ENCODE measurements around the gene DSTYK.
A peak's percentile ranks its signal among the peaks of the same experiment; 100 is the strongest.

DSTYK gene

DNA sequence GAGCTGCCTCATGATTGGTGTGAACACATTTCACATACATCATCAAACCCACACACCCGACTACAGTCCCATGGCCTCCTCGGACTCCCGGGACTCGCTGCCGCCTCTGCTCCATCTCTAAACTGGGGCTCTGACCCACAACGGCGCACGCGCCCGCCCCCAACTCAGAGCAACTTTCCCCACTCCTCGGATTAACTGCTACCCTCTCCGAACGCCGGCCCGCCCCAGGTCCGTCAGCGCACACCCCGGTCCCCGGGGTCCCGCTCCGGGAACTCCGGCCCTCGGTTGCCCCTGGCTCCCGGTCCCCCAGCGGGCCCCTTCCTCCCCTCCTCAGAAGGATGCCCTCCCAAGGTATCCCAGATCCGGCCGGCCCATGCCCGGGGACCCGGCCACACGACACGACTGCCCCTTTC lies 740 bp downstream of the DSTYK start:
- H3K36me3 ChIP-seq (ENCODE audit: control insufficient read depth, insufficient read depth, low read length) = no peaks in the 10 kb centered on the region
- peaks cover 4% of the 10 kb centered on the region for H3K79me2 ChIP-seq (ENCODE audit: control insufficient read depth, insufficient read depth, low read length)
- H3K4me3 ChIP-seq (ENCODE audit: low read length) = peak overlapping the region; percentile 96
- WGBS (ENCODE audit: extremely low coverage, insufficient coverage, low lambda C conversion rate) = no CpG with 5 or more reads among the region's 31 CpGs
- no peak overlapping the region for H2BK15ac ChIP-seq (replicated peaks; ENCODE audit: low read depth)
- no peak for DNase-seq
- peak overlapping the region; percentile 97 for H3K9ac ChIP-seq (ENCODE audit: low read length)
- H3K4me2 ChIP-seq (ENCODE audit: low read length) = peak overlapping the region; percentile 98
- H3K4me1 ChIP-seq (ENCODE audit: control insufficient read depth, low read depth, low read length) = no peaks in the 10 kb centered on the region
- H3K56ac ChIP-seq (ENCODE audit: low read length) = peak overlapping the region; percentile 99
- peaks cover 4% of the 10 kb centered on the region for H3K79me1 ChIP-seq (ENCODE audit: low read length)
- H3K27me3 ChIP-seq (ENCODE audit: insufficient read depth, low read length, poor library complexity) = no peaks in the 10 kb centered on the region
- H4K5ac ChIP-seq (ENCODE audit: low read length) = no peak overlapping the region
- no peak overlapping the region for H3K23ac ChIP-seq (ENCODE audit: low read length)
- no peak overlapping the region for H3K4ac ChIP-seq (ENCODE audit: low read depth, low read length)
- H2BK120ac ChIP-seq (ENCODE audit: low read depth, low read length) = no peak overlapping the region
- H2BK5ac ChIP-seq (ENCODE audit: low read length) = peak overlapping the region; percentile 76
- H4K8ac ChIP-seq (ENCODE audit: low read depth, low read length) = no peak overlapping the region
- no peak overlapping the region for H2AK5ac ChIP-seq (ENCODE audit: low read length)
- H3K27ac ChIP-seq (ENCODE audit: low read depth, low read length) = peak overlapping the region; percentile 73
- peak overlapping the region; percentile 33 for H3K18ac ChIP-seq (ENCODE audit: low read length)

DNA sequence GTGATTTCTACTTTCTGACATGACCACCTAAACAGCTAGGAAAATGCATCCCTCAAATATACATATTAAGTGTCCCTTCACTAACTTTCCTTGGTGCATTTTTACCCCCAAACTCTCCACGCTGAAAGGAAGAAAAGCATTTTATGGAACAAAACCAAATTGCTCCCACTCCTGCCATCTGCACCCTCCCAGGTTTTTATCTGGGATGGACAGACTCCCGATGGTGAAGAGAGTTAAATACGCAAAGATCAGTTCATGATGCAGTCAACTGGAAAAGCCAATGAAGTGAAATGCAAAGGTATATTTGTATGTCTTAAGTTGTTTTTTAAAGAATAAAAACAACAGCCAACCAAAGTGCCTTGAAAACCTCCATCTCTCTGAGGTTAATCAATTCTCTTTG lies 2.7 kb downstream of the DSTYK start:
- Histone ChIP-seq H2BK5ac (ENCODE audit: low read length) (no peak overlapping the region), H4K5ac (ENCODE audit: low read length) (no peak overlapping the region), H3K23ac (ENCODE audit: low read length) (no peak overlapping the region), H2AK5ac (ENCODE audit: low read length) (no peak overlapping the region), H3K27ac (ENCODE audit: low read depth, low read length) (no peak overlapping the region), H3K4me1 (ENCODE audit: control insufficient read depth, low read depth, low read length) (no peaks in the 10 kb centered on the region), H2BK15ac (replicated peaks; ENCODE audit: low read depth) (no peak overlapping the region), H2BK120ac (ENCODE audit: low read depth, low read length) (no peak overlapping the region), H3K27me3 (ENCODE audit: insufficient read depth, low read length, poor library complexity) (no peaks in the 10 kb centered on the region), H3K36me3 (ENCODE audit: control insufficient read depth, insufficient read depth, low read length) (no peaks in the 10 kb centered on the region), H3K4me3 (ENCODE audit: low read length) (no peak overlapping the region), H3K4me2 (ENCODE audit: low read length) (no peak overlapping the region), H3K18ac (ENCODE audit: low read length) (no peak overlapping the region), H3K4ac (ENCODE audit: low read depth, low read length) (no peak overlapping the region), H3K9ac (ENCODE audit: low read length) (no peak overlapping the region), H3K79me2 (ENCODE audit: control insufficient read depth, insufficient read depth, low read length) (peaks cover 4% of the 10 kb centered on the region), H3K56ac (ENCODE audit: low read length) (no peak overlapping the region), H3K79me1 (ENCODE audit: low read length) (peaks cover 4% of the 10 kb centered on the region), H4K8ac (ENCODE audit: low read depth, low read length) (no peak overlapping the region)
- no peak for DNase-seq
- WGBS (ENCODE audit: extremely low coverage, insufficient coverage, low lambda C conversion rate) = no CpG with 5 or more reads among the region's 3 CpGs

GRCh38 chr1:205205055-205205454 lies 6.4 kb downstream of the DSTYK start:
- H4K8ac ChIP-seq (ENCODE audit: low read depth, low read length) = no peak overlapping the region
- no peaks in the 10 kb centered on the region for H3K36me3 ChIP-seq (ENCODE audit: control insufficient read depth, insufficient read depth, low read length)
- no peak overlapping the region for H3K23ac ChIP-seq (ENCODE audit: low read length)
- H3K4ac ChIP-seq (ENCODE audit: low read depth, low read length) = no peak overlapping the region
- H3K9ac ChIP-seq (ENCODE audit: low read length) = no peak overlapping the region
- H2BK120ac ChIP-seq (ENCODE audit: low read depth, low read length) = no peak overlapping the region
- no peak overlapping the region for H3K4me3 ChIP-seq (ENCODE audit: low read length)
- H3K79me1 ChIP-seq (ENCODE audit: low read length) = peaks cover 3% of the 10 kb centered on the region
- no peak overlapping the region for H3K18ac ChIP-seq (ENCODE audit: low read length)
- H3K4me1 ChIP-seq (ENCODE audit: control insufficient read depth, low read depth, low read length) = no peaks in the 10 kb centered on the region
- H2BK5ac ChIP-seq (ENCODE audit: low read length) = no peak overlapping the region
- H3K4me2 ChIP-seq (ENCODE audit: low read length) = no peak overlapping the region
- no peak overlapping the region for H3K56ac ChIP-seq (ENCODE audit: low read length)
- H4K5ac ChIP-seq (ENCODE audit: low read length) = no peak overlapping the region
- H3K27ac ChIP-seq (ENCODE audit: low read depth, low read length) = no peak overlapping the region
- peaks cover 4% of the 10 kb centered on the region for H3K79me2 ChIP-seq (ENCODE audit: control insufficient read depth, insufficient read depth, low read length)
- no peak overlapping the region for H2BK15ac ChIP-seq (replicated peaks; ENCODE audit: low read depth)
- no peaks in the 10 kb centered on the region for H3K27me3 ChIP-seq (ENCODE audit: insufficient read depth, low read length, poor library complexity)
- no peak for DNase-seq
- no peak overlapping the region for H2AK5ac ChIP-seq (ENCODE audit: low read length)

- H3K4me3 ChIP-seq (ENCODE audit: low read length) = no peak overlapping the region
- H3K4ac ChIP-seq (ENCODE audit: low read depth, low read length) = no peak overlapping the region
- H3K36me3 ChIP-seq (ENCODE audit: control insufficient read depth, insufficient read depth, low read length) = no peaks in the 10 kb centered on the region
- H3K18ac ChIP-seq (ENCODE audit: low read length) = no peak overlapping the region
- H2BK120ac ChIP-seq (ENCODE audit: low read depth, low read length) = no peak overlapping the region
- H3K27ac ChIP-seq (ENCODE audit: low read depth, low read length) = no peak overlapping the region
- no peak overlapping the region for H2AK5ac ChIP-seq (ENCODE audit: low read length)
- no peak overlapping the region for H2BK15ac ChIP-seq (replicated peaks; ENCODE audit: low read depth)
- H3K9ac ChIP-seq (ENCODE audit: low read length) = no peak overlapping the region
- H3K23ac ChIP-seq (ENCODE audit: low read length) = no peak overlapping the region
- H4K8ac ChIP-seq (ENCODE audit: low read depth, low read length) = no peak overlapping the region
- no peak overlapping the region for H3K4me2 ChIP-seq (ENCODE audit: low read length)
- peaks cover 3% of the 10 kb centered on the region for H3K79me1 ChIP-seq (ENCODE audit: low read length)
- no peak overlapping the region for H2BK5ac ChIP-seq (ENCODE audit: low read length)
- no peak for DNase-seq
- no peaks in the 10 kb centered on the region for H3K27me3 ChIP-seq (ENCODE audit: insufficient read depth, low read length, poor library complexity)
- no peak overlapping the region for H3K56ac ChIP-seq (ENCODE audit: low read length)
- H3K79me2 ChIP-seq (ENCODE audit: control insufficient read depth, insufficient read depth, low read length) = peaks cover 4% of the 10 kb centered on the region
- H4K5ac ChIP-seq (ENCODE audit: low read length) = no peak overlapping the region
- no peaks in the 10 kb centered on the region for H3K4me1 ChIP-seq (ENCODE audit: control insufficient read depth, low read depth, low read length)
Measured at GRCh38 chr1:205204552-205204951, 7.0 kb downstream of the DSTYK start.

DNA sequence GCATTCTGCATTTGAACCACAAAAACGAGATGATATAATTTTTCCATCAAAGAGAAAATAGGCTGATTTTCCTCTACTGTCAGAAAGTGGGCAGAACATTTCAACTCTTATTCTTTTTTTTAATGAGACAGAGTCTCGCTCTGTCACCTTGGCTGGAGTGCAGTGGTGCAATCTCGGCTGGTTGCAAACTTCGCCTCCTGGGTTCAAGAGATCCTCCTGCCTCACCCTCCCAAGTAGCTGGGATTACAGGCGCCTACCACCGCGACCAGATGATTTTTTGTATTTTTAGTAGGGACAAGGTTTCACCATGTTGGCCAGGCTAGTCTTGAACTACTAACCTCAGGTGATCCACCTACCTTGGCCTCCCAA lies 11.6 kb downstream of the DSTYK start:
- H3K4ac ChIP-seq (ENCODE audit: low read depth, low read length) = no peak overlapping the region
- H3K27ac ChIP-seq (ENCODE audit: low read depth, low read length) = no peak overlapping the region
- no peak overlapping the region for H2BK15ac ChIP-seq (replicated peaks; ENCODE audit: low read depth)
- no peaks in the 10 kb centered on the region for H3K36me3 ChIP-seq (ENCODE audit: control insufficient read depth, insufficient read depth, low read length)
- H2AK5ac ChIP-seq (ENCODE audit: low read length) = no peak overlapping the region
- H4K5ac ChIP-seq (ENCODE audit: low read length) = no peak overlapping the region
- no peaks in the 10 kb centered on the region for H3K79me1 ChIP-seq (ENCODE audit: low read length)
- H3K9ac ChIP-seq (ENCODE audit: low read length) = no peak overlapping the region
- no CpG with 5 or more reads among the region's 7 CpGs for whole genome bisulfite sequencing (ENCODE audit: extremely low coverage, insufficient coverage, low lambda C conversion rate)
- no peak for DNase-seq
- H3K56ac ChIP-seq (ENCODE audit: low read length) = no peak overlapping the region
- H3K4me1 ChIP-seq (ENCODE audit: control insufficient read depth, low read depth, low read length) = no peaks in the 10 kb centered on the region
- H3K18ac ChIP-seq (ENCODE audit: low read length) = no peak overlapping the region
- H3K4me2 ChIP-seq (ENCODE audit: low read length) = no peak overlapping the region
- H4K8ac ChIP-seq (ENCODE audit: low read depth, low read length) = no peak overlapping the region
- peaks cover 2% of the 10 kb centered on the region for H3K79me2 ChIP-seq (ENCODE audit: control insufficient read depth, insufficient read depth, low read length)
- no peak overlapping the region for H3K23ac ChIP-seq (ENCODE audit: low read length)
- H3K27me3 ChIP-seq (ENCODE audit: insufficient read depth, low read length, poor library complexity) = no peaks in the 10 kb centered on the region
- H3K4me3 ChIP-seq (ENCODE audit: low read length) = no peak overlapping the region
- no peak overlapping the region for H2BK120ac ChIP-seq (ENCODE audit: low read depth, low read length)
- H2BK5ac ChIP-seq (ENCODE audit: low read length) = no peak overlapping the region

DNA sequence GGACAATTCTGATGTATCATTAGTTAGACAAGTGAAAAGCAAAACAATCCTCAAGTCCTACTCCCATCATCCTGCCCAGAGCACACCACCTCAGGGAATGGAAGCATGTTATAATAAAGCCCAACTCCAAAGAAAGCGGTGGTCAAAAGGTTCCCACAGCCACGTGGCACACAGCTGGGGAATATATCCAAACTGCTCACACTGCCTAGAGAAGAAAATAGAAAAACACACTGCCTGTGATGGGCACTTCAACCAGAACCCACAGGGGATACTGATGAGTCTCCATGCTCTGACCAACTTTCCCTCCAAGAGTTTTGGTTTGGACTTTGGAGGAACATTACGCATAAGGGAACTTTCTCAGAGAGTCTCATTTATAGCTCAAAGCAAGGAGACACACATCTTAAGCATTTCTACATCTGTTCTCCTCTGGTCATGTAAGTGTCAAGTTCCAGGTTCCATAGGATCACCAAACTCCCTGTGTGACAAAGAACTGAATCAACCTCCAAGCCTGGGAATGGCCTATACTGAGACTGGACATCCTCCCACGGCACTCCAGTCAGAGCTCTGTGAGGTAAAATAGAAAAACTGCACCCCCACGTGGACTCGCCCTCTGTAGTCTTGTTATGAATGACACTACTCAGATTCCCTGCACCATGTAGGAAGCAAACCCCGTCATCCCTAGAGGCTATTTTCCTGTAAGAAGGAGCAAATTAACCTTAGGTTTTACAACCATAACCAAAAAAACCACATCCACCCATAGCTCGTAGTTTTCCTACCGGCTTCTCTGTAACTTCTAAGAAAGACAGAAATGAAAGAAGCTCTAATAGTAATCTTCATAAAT lies 12.2 kb downstream of the DSTYK start:
- H2BK5ac ChIP-seq (ENCODE audit: low read length) = no peak overlapping the region
- no peak overlapping the region for H3K18ac ChIP-seq (ENCODE audit: low read length)
- H3K27ac ChIP-seq (ENCODE audit: low read depth, low read length) = no peak overlapping the region
- no peak overlapping the region for H3K4ac ChIP-seq (ENCODE audit: low read depth, low read length)
- no peak overlapping the region for H2BK15ac ChIP-seq (replicated peaks; ENCODE audit: low read depth)
- H3K4me3 ChIP-seq (ENCODE audit: low read length) = no peak overlapping the region
- H3K4me2 ChIP-seq (ENCODE audit: low read length) = no peak overlapping the region
- H3K4me1 ChIP-seq (ENCODE audit: control insufficient read depth, low read depth, low read length) = no peaks in the 10 kb centered on the region
- H3K56ac ChIP-seq (ENCODE audit: low read length) = no peak overlapping the region
- H2BK120ac ChIP-seq (ENCODE audit: low read depth, low read length) = no peak overlapping the region
- no peak overlapping the region for H4K5ac ChIP-seq (ENCODE audit: low read length)
- no peak overlapping the region for H3K9ac ChIP-seq (ENCODE audit: low read length)
- H3K79me1 ChIP-seq (ENCODE audit: low read length) = no peaks in the 10 kb centered on the region
- peaks cover 2% of the 10 kb centered on the region for H3K79me2 ChIP-seq (ENCODE audit: control insufficient read depth, insufficient read depth, low read length)
- H3K27me3 ChIP-seq (ENCODE audit: insufficient read depth, low read length, poor library complexity) = no peaks in the 10 kb centered on the region
- WGBS (ENCODE audit: extremely low coverage, insufficient coverage, low lambda C conversion rate) = no CpG with 5 or more reads among the region's 9 CpGs
- no peaks in the 10 kb centered on the region for H3K36me3 ChIP-seq (ENCODE audit: control insufficient read depth, insufficient read depth, low read length)
- DNase-seq = no peak
- no peak overlapping the region for H3K23ac ChIP-seq (ENCODE audit: low read length)
- H4K8ac ChIP-seq (ENCODE audit: low read depth, low read length) = no peak overlapping the region
- no peak overlapping the region for H2AK5ac ChIP-seq (ENCODE audit: low read length)
